Common myeloid progenitor, CD34-positive (primary cell): ENCODE results near the gene WSCD2. TPM values are rescaled to one million over a fixed set of nuclear protein-coding genes. Genes with fewer than 3 reads are reported as not detected.
A peak's percentile ranks its signal among the peaks of the same experiment; 100 is the strongest.

Experiments
- CTCF ChIA-PET: fragments of 350-600 bp; sonication (Branson Sonifier 250); formaldehyde crosslinking; loops from one replicate; lab custom pipeline; 2021; ENCODE audit warnings: antibody characterized with exemption; lab: Charles Lee
- POLR2A ChIA-PET: fragments of 350-600 bp; sonication (Branson Sonifier 250); formaldehyde crosslinking; loops from one replicate; lab custom pipeline; 2021; ENCODE audit warnings: antibody characterized with exemption; lab: Charles Lee
- DNase-seq, 3 donors: peaks; one replicate each; pipeline versions ENCODE4 v3.0.0 to v3.0.0-alpha.2; 2013
- H3K27ac ChIP-seq, 2 experiments: 1 replicate in 1 of 2; 2 replicates in 1 of 2; pipeline ENCODE4 v1.7.0; 2013; ENCODE audit warnings: inconsistent platforms in 2 of 2, low read length in 2 of 2, mild to moderate bottlenecking in 2 of 2, low read depth in 1 of 2, moderate library complexity in 1 of 2; ENCODE audit not compliant: severe bottlenecking in 2 of 2, insufficient read depth in 1 of 2, poor library complexity in 1 of 2
- H3K27me3 ChIP-seq, 5 experiments: replicated peaks in 2 of 5; 1 replicate in 3 of 5; 2 replicates in 2 of 5; pipeline versions ENCODE4 v1.6.1 to v1.7.0; 2013; ENCODE audit warnings: low read length in 4 of 5, mild to moderate bottlenecking in 2 of 5, moderate library complexity in 2 of 5, inconsistent platforms in 1 of 5; ENCODE audit not compliant: insufficient read depth in 5 of 5, control insufficient read depth in 4 of 5
- H3K36me3 ChIP-seq, 4 experiments: 1 replicate in 2 of 4; 2 replicates in 2 of 4; pipeline versions ENCODE4 v1.6.1 to v1.7.0; 2013; ENCODE audit warnings: low read length in 3 of 4, control low read depth in 1 of 4, mild to moderate bottlenecking in 1 of 4; ENCODE audit not compliant: control insufficient read depth in 4 of 4, insufficient read depth in 4 of 4
- H3K4me1 ChIP-seq, 4 experiments: 1 replicate in 3 of 4; 2 replicates in 1 of 4; pipeline versions ENCODE4 v1.6.1 to v1.7.1; 2013; ENCODE audit warnings: low read length in 3 of 4, mild to moderate bottlenecking in 3 of 4, control low read depth in 1 of 4, inconsistent platforms in 1 of 4, moderate library complexity in 1 of 4; ENCODE audit not compliant: control insufficient read depth in 4 of 4, insufficient read depth in 4 of 4; ENCODE audit errors: control extremely low read depth in 1 of 4
- H3K4me3 ChIP-seq, 7 experiments: 1 replicate in 4 of 7; 2 replicates in 3 of 7; pipeline versions ENCODE4 v1.5.1 to v1.7.0; 2013; ENCODE audit warnings: mild to moderate bottlenecking in 7 of 7, low read length in 6 of 7, moderate library complexity in 6 of 7, inconsistent platforms in 2 of 7, low read depth in 2 of 7, control low read depth in 1 of 7; ENCODE audit not compliant: insufficient read depth in 4 of 7, control insufficient read depth in 1 of 7; ENCODE audit errors: extremely low read depth in 1 of 7
- H3K9me3 ChIP-seq, 5 experiments: 1 replicate in 4 of 5; 2 replicates in 1 of 5; pipeline versions ENCODE4 v1.6.1 to v1.7.1; 2013; ENCODE audit warnings: low read length in 4 of 5, mild to moderate bottlenecking in 2 of 5, inconsistent platforms in 1 of 5, low read depth in 1 of 5, moderate library complexity in 1 of 5; ENCODE audit not compliant: control insufficient read depth in 4 of 5, insufficient read depth in 2 of 5; ENCODE audit errors: control extremely low read depth in 1 of 5
- WGBS: methylation state at CpG from one replicate; pipeline ENCODE4 v1.1.5; 2013; ENCODE audit not compliant: insufficient coverage; 5-methylcytosine and 5-hydroxymethylcytosine counted together
- polyA plus RNA-seq: library from polyadenylated mRNA; unstranded; fragments of 120-200 nt; gene quantifications from one replicate; pipeline ENCODE4 v1.2.1, GENCODE V29; 2013

The WSCD2 gene
- polyA plus RNA-seq = 0.26 TPM

GRCh38 chr12:108129017-108129812 lies at the start of gene WSCD2:
TSS of gene WSCD2 (plus strand) at chr12:108129288. CDS start at chr12:108195833, 66,545 bp downstream.
- Histone ChIP-seq H3K36me3 (no peaks in the 10 kb centered on the region), H3K4me3 (peak within 1 kb of the TSS; percentile 25 to 64 (median 42)), H3K27ac (no peak within 1 kb of the TSS), H3K4me1 (peaks cover 0 to 11% (median 9%) of the 10 kb centered on the region in 4 experiments), H3K9me3 (peaks cover 0 to 5% (median 0%) of the 10 kb centered on the region in 5 experiments), H3K27me3 (peaks cover 0 to 84% (median 35%) of the 10 kb centered on the region in 5 experiments)
- POLR2A ChIA-PET = no interaction called here
- CTCF ChIA-PET = interaction anchor here (1.1 kb wide), 1 partner anchor 11 kb away, joined by 3 read pairs; no protein-coding TSS in a partner anchor
- 4% methylated on average over 68 of the region's 74 CpGs for WGBS
- peak; percentile 29 to 67 (median 55) for DNase-seq

GRCh38 chr12:108079721-108080120 lies 49.4 kb upstream of the WSCD2 start:
- H3K27ac ChIP-seq = no peak overlapping the region
- ChIA-PET POLR2A (no interaction called here), CTCF (no interaction called here)
- no CpG with 5 or more reads among the region's 1 CpG for WGBS
- peaks cover 0 to 29% (median 0%) of the 10 kb centered on the region in 5 experiments for H3K27me3 ChIP-seq
- no peaks in the 10 kb centered on the region for H3K36me3 ChIP-seq
- peaks cover 0 to 8% (median 0%) of the 10 kb centered on the region in 5 experiments for H3K9me3 ChIP-seq
- no peak for DNase-seq
- no peaks in the 10 kb centered on the region for H3K4me1 ChIP-seq
- no peak overlapping the region for H3K4me3 ChIP-seq

- DNase-seq = no peak
- CTCF ChIA-PET = no interaction called here
- Histone ChIP-seq H3K9me3 (peaks cover 0 to 11% (median 0%) of the 10 kb centered on the region in 5 experiments), H3K4me3 (no peak overlapping the region), H3K27me3 (peaks cover 0 to 29% (median 0%) of the 10 kb centered on the region in 5 experiments), H3K27ac (no peak overlapping the region), H3K4me1 (no peaks in the 10 kb centered on the region), H3K36me3 (no peaks in the 10 kb centered on the region)
- WGBS = 94% methylated on average over 6 of the region's 7 CpGs
- POLR2A ChIA-PET = no interaction called here
Measured at GRCh38 chr12:108080363-108080762, 48.7 kb upstream of the WSCD2 start.

- Histone ChIP-seq H3K27ac (no peak overlapping the region), H3K4me3 (no peak overlapping the region), H3K9me3 (peaks cover 0 to 18% (median 3%) of the 10 kb centered on the region in 5 experiments), H3K27me3 (peaks cover 0 to 17% (median 0%) of the 10 kb centered on the region in 5 experiments), H3K4me1 (no peaks in the 10 kb centered on the region), H3K36me3 (no peaks in the 10 kb centered on the region)
- WGBS = no CpG with 5 or more reads among the region's 1 CpG
- ChIA-PET CTCF (interaction anchor here (0.6 kb wide), 1 partner anchor 634 kb away, joined by 3 read pairs; no protein-coding TSS in a partner anchor), POLR2A (no interaction called here)
- no peak for DNase-seq
Measured at GRCh38 chr12:108082485-108082884, 46.6 kb upstream of the WSCD2 start.

GRCh38 chr12:108087900-108088299 lies 41.2 kb upstream of the WSCD2 start:
- WGBS = 100% methylated on average over 1 of the region's 1 CpG
- Histone ChIP-seq H3K9me3 (peaks cover 3 to 28% (median 6%) of the 10 kb centered on the region in 5 experiments), H3K4me3 (no peak overlapping the region), H3K27ac (no peak overlapping the region), H3K4me1 (no peaks in the 10 kb centered on the region), H3K27me3 (peaks cover 0 to 24% (median 8%) of the 10 kb centered on the region in 5 experiments), H3K36me3 (no peaks in the 10 kb centered on the region)
- CTCF ChIA-PET = no interaction called here
- no peak for DNase-seq
- POLR2A ChIA-PET = no interaction called here

GRCh38 chr12:108090107-108090899 lies 38.8 kb upstream of the WSCD2 start:
- no peaks in the 10 kb centered on the region for H3K4me1 ChIP-seq
- H3K9me3 ChIP-seq = peaks cover 3 to 17% (median 6%) of the 10 kb centered on the region in 5 experiments
- POLR2A ChIA-PET = no interaction called here
- no peaks in the 10 kb centered on the region for H3K36me3 ChIP-seq
- WGBS = 76% methylated on average over 12 of the region's 13 CpGs
- no peak for DNase-seq
- H3K27ac ChIP-seq = no peak overlapping the region
- CTCF ChIA-PET = no interaction called here
- peaks cover 2 to 39% (median 8%) of the 10 kb centered on the region in 5 experiments for H3K27me3 ChIP-seq
- no peak overlapping the region for H3K4me3 ChIP-seq
